Skeletal muscle tissue (tissue), 4 donors: Measurements from ENCODE around the gene RASL10B. TPM values are rescaled to one million over a fixed set of nuclear protein-coding genes. Genes with fewer than 3 reads are reported as not detected.
"Not testable (repeated sequence)": the region's sequence is repeated elsewhere in the genome, so short reads cannot be mapped to it uniquely, and the experiment has no call there.

ENCODE experiments used
- H3K27ac ChIP-seq: one replicate; pipeline ENCODE4 v1.7.0; 2013; ENCODE audit warnings: mild to moderate bottlenecking, low read depth, low read length, inconsistent platforms
- H3K27me3 ChIP-seq, 3 donors: one replicate each; pipeline ENCODE4 v1.7.0; 2013; ENCODE audit warnings: low read length in 3 of 3; ENCODE audit not compliant: control insufficient read depth in 3 of 3, insufficient read depth in 3 of 3
- H3K36me3 ChIP-seq, 3 donors: one replicate each; pipeline ENCODE4 v1.7.0; 2013; ENCODE audit warnings: low read length in 3 of 3; ENCODE audit not compliant: control insufficient read depth in 3 of 3, insufficient read depth in 3 of 3
- H3K4me1 ChIP-seq, 3 donors: one replicate each; pipeline ENCODE4 v1.7.0; 2013; ENCODE audit warnings: low read length in 3 of 3, mild to moderate bottlenecking in 3 of 3; ENCODE audit not compliant: control insufficient read depth in 3 of 3, insufficient read depth in 3 of 3
- H3K4me3 ChIP-seq, 3 donors: one replicate each; pipeline ENCODE4 v1.7.0; 2013; ENCODE audit warnings: low read length in 3 of 3
- H3K9ac ChIP-seq, 3 donors: one replicate each; pipeline ENCODE4 v1.7.0; 2013; ENCODE audit warnings: low read length in 3 of 3, mild to moderate bottlenecking in 3 of 3, moderate library complexity in 2 of 3, low read depth in 1 of 3
- H3K9me3 ChIP-seq, 3 donors: one replicate each; pipeline ENCODE4 v1.7.0; 2013; ENCODE audit warnings: low read length in 3 of 3; ENCODE audit not compliant: control insufficient read depth in 3 of 3
- total RNA-seq: library from RNA; depleted of rRNA; stranded (reverse); fragments of >200 nt; gene quantifications from one replicate; pipeline ENCODE4 v1.2.3, GENCODE V29; 2014
- donor health status: Osteomylitis.

The RASL10B gene
- total RNA-seq, 1 donor from 2014 or later = 1.6 TPM

DNA sequence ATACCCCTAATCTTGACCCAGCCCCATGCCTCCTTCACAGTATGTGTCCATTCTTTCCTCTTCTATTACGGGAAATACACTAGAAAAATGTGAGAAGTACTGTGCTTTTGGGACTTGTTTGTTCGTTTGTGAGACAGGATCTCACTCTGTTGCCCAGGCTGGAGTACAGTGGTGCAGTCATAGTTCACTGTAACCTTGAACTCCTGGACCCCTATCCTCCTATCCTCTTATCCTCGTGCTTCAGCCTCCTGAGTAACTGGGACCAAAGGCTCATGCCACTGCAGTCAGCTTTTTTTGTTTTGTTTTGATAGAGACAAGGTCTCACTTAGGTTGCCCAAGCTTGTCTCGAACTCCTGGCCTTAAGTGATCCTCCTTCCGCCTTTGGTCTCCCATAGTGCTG lies 29.9 kb upstream of the RASL10B start:
- Histone ChIP-seq H3K27me3 (no peaks in the 10 kb centered on the region), H3K9ac (no peak overlapping the region), H3K4me3 (no peak overlapping the region), H3K4me1 (no peaks in the 10 kb centered on the region), H3K36me3 (peaks cover 0 to 1% (median 0%) of the 10 kb centered on the region in 3 donors), H3K9me3 (no peaks in the 10 kb centered on the region), H3K27ac (no peak overlapping the region)

DNA sequence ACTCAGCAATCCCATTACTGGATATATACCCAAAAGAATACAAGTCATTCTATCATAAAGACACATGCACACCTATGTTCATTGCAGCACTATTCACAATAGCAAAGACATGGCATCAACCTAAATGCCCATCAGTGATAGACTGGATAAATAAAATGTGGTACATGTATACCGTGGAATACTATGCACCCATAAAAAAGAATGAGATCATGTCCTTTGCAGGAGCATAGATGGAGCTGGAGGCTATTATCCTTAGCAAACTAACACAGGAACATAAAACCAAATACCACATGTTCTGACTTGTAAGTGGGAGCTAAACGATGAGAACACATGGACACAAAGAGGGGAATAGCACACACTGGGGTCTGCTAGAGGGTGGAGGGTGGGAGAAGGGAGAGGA lies 28.1 kb upstream of the RASL10B start:
- H3K9ac ChIP-seq, H3K27ac ChIP-seq, H3K4me3 ChIP-seq, H3K4me1 ChIP-seq, H3K36me3 ChIP-seq, H3K9me3 ChIP-seq, H3K27me3 ChIP-seq: not testable (repeated sequence)

GRCh38 chr17:35705230-35705629 lies 26.2 kb upstream of the RASL10B start:
- Histone ChIP-seq H3K36me3 (peaks cover 0 to 4% (median 3%) of the 10 kb centered on the region in 3 donors), H3K4me3 (no peak overlapping the region), H3K4me1 (peaks cover 12 to 20% (median 15%) of the 10 kb centered on the region in 3 donors), H3K27me3 (no peaks in the 10 kb centered on the region), H3K9me3 (no peaks in the 10 kb centered on the region), H3K27ac (no peak overlapping the region), H3K9ac (no peak overlapping the region)

DNA sequence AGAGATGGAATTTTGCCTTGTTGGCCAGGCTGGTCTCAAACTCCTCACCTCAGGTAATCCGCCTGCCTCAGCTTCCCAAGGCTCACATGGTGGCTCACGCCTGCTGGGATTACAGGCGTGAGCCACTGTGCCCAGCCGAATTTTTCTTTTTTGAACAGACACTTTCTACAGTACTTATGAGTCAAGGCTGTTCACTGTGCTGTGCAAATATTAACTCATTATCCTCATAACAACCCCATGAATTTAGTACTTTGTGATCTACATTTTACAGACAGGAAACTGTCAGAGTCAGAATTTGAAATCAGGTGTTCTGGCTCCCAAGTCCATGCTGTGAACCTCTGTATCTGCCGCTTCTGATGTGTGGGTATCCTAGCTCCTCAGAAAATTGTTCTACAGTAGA lies 25.7 kb upstream of the RASL10B start:
- H3K9me3 ChIP-seq = no peaks in the 10 kb centered on the region
- H3K9ac ChIP-seq = no peak overlapping the region
- H3K4me1 ChIP-seq = peaks cover 12 to 20% (median 15%) of the 10 kb centered on the region in 3 donors
- peaks cover 0 to 9% (median 3%) of the 10 kb centered on the region in 3 donors for H3K36me3 ChIP-seq
- no peak overlapping the region for H3K4me3 ChIP-seq
- no peak overlapping the region for H3K27ac ChIP-seq
- no peaks in the 10 kb centered on the region for H3K27me3 ChIP-seq

DNA sequence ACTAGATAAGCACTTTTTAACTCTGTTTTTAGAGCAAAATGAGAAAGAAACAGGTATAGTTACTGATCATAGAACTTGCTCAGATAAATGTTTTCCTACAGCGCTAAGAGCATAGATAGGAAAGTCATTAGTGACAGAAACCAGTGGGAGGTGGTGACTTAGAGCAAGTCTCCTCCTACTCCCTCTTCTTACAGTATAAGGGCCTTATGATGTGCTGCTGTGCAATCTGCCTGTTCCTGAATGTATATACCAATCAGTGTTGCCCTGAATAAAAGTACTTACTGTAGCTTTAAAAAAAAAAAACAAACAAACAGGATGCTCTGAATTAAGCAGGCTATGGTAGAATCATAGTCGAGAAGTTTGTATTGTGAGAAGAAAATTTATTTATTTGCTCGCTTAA lies 23.3 kb upstream of the RASL10B start:
- no peak overlapping the region for H3K4me3 ChIP-seq
- H3K36me3 ChIP-seq = peaks cover 0 to 13% (median 3%) of the 10 kb centered on the region in 3 donors
- H3K27me3 ChIP-seq = no peaks in the 10 kb centered on the region
- no peak overlapping the region for H3K9ac ChIP-seq
- peaks cover 17 to 26% (median 20%) of the 10 kb centered on the region in 3 donors for H3K4me1 ChIP-seq
- H3K9me3 ChIP-seq = no peaks in the 10 kb centered on the region
- H3K27ac ChIP-seq = no peak overlapping the region

DNA sequence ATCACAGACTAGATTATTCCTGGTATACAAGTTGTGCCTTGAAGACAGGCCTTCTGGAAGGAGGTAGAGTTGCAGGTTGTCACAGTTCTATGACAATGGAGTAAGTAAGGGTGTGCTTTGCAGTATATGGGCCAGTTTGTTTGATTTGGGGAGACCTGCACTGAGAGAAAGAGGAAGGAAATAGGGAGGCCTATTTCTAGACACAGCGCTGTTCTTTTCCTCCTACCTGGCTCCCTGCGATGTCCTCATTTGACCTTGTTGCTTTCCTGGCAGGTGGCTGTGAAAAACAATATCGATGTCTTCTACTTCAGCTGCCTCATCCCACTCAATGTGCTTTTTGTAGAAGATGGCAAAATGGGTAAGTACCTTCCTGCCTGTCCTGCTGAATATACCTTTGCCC lies 22.5 kb upstream of the RASL10B start:
- peak overlapping the region in 1 of 3 donors; percentile 42 for H3K9ac ChIP-seq
- H3K27me3 ChIP-seq = no peaks in the 10 kb centered on the region
- peak overlapping the region; percentile 3 for H3K27ac ChIP-seq
- peaks cover 22 to 28% (median 28%) of the 10 kb centered on the region in 3 donors for H3K4me1 ChIP-seq
- H3K36me3 ChIP-seq = peaks cover 0 to 13% (median 3%) of the 10 kb centered on the region in 3 donors
- H3K4me3 ChIP-seq = no peak overlapping the region
- no peaks in the 10 kb centered on the region for H3K9me3 ChIP-seq

DNA sequence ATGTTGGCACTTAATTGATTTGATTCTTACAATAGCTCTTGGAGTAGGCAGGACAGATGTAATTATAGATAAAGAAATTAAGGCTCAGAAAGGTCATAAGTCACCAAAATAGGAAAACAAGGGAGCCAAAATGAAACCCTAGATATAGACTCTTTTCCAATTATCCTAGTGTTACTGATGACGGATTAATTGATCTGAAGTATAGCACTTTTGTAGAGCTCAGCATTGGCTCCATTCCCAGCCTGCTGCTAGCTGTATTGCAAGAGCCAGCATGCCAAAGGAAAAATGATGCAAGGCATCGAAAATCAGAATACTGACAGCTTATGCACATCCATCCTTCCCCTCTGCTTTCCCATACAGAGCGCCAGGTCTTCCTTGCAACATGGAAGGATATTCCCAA lies 21.6 kb upstream of the RASL10B start:
- no peak overlapping the region for H3K4me3 ChIP-seq
- no peaks in the 10 kb centered on the region for H3K9me3 ChIP-seq
- no peak overlapping the region for H3K9ac ChIP-seq
- H3K4me1 ChIP-seq = peaks cover 27 to 36% (median 36%) of the 10 kb centered on the region in 3 donors
- H3K36me3 ChIP-seq = peaks cover 0 to 13% (median 3%) of the 10 kb centered on the region in 3 donors
- H3K27ac ChIP-seq = no peak overlapping the region
- H3K27me3 ChIP-seq = no peaks in the 10 kb centered on the region

- Histone ChIP-seq H3K9ac (no peak overlapping the region), H3K27ac (no peak overlapping the region), H3K9me3 (no peaks in the 10 kb centered on the region), H3K27me3 (no peaks in the 10 kb centered on the region), H3K4me1 (peaks cover 27 to 40% (median 36%) of the 10 kb centered on the region in 3 donors), H3K36me3 (peaks cover 0 to 15% (median 3%) of the 10 kb centered on the region in 3 donors), H3K4me3 (no peak overlapping the region)
Observed at GRCh38 chr17:35710950-35711349, 20.5 kb upstream of the RASL10B start.

GRCh38 chr17:35713069-35713728 lies 18.2 kb upstream of the RASL10B start:
- Histone ChIP-seq H3K4me1 (peaks cover 40 to 54% (median 46%) of the 10 kb centered on the region in 3 donors), H3K9ac (peak overlapping the region; percentile 57), H3K27me3 (no peaks in the 10 kb centered on the region), H3K36me3 (peaks cover 3 to 21% (median 10%) of the 10 kb centered on the region in 3 donors), H3K4me3 (peak overlapping the region in 2 of 3 donors; percentile 0 to 44), H3K9me3 (no peaks in the 10 kb centered on the region), H3K27ac (peak overlapping the region; percentile 85)

GRCh38 chr17:35714988-35715387 lies 16.5 kb upstream of the RASL10B start:
- Histone ChIP-seq H3K9ac (no peak overlapping the region), H3K27ac (no peak overlapping the region), H3K4me1 (peaks cover 30 to 42% (median 36%) of the 10 kb centered on the region in 3 donors), H3K36me3 (peaks cover 1 to 25% (median 12%) of the 10 kb centered on the region in 3 donors), H3K27me3 (no peaks in the 10 kb centered on the region), H3K9me3 (no peaks in the 10 kb centered on the region), H3K4me3 (no peak overlapping the region)
